ENCODE results near the gene TPD52L1.
"Not testable (repeated sequence)": the region's sequence is repeated elsewhere in the genome, so short reads cannot be mapped to it uniquely, and the experiment has no call there.

The TPD52L1 gene

DNA sequence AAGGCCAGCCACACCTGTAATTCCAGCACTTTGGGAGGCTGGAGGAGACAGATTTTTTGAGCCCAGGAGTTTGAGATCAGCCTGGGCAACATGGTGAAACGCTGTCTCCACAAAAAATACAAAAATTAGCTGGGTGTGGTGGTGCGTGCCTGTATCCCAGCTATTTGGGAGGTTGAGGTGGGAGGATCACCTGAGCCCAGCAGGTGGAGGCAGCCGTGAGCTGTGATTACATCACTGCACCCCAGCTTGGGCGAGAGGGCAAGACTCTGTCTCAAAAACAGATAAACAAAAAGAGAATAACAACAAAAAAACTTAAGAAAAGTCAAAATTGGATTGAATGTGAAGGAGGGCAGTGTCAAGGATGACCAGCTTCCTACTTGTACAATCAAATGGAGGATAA is 2.9 kb downstream of the TPD52L1 start:
- H3K27ac ChIP-seq, result peak overlapping the region; percentile 87
- TF ChIP-seq, protein P1, sequence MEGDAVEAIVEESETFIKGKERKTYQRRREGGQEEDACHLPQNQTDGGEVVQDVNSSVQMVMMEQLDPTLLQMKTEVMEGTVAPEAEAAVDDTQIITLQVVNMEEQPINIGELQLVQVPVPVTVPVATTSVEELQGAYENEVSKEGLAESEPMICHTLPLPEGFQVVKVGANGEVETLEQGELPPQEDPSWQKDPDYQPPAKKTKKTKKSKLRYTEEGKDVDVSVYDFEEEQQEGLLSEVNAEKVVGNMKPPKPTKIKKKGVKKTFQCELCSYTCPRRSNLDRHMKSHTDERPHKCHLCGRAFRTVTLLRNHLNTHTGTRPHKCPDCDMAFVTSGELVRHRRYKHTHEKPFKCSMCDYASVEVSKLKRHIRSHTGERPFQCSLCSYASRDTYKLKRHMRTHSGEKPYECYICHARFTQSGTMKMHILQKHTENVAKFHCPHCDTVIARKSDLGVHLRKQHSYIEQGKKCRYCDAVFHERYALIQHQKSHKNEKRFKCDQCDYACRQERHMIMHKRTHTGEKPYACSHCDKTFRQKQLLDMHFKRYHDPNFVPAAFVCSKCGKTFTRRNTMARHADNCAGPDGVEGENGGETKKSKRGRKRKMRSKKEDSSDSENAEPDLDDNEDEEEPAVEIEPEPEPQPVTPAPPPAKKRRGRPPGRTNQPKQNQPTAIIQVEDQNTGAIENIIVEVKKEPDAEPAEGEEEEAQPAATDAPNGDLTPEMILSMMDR (conservative IDR thresholded peaks at IDR 0.05), result no peak

DNA sequence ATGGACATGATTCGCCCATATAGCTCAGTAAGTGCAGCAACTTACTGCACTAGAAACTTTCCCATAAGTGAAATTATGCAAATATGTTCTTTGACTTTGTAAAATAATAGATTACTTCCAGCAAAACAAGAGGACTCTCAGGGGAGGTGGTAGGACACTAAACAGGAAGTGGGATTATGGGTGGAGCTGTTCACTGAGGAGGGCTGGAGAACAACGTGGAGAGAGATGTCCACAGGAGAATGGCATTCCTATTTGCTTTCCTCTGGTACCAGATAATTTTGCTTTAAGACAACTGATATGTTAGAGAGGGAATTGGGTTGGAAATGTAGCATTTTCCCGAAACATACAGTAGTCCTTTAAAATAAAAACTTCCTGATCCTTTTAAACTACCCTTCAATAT is 3.7 kb downstream of the TPD52L1 start:
- H3K27ac ChIP-seq, result no peak overlapping the region; the same call in 1 of the 2 replicates
- TF ChIP-seq, protein P1 (conservative IDR thresholded peaks at IDR 0.05), result no peak

DNA sequence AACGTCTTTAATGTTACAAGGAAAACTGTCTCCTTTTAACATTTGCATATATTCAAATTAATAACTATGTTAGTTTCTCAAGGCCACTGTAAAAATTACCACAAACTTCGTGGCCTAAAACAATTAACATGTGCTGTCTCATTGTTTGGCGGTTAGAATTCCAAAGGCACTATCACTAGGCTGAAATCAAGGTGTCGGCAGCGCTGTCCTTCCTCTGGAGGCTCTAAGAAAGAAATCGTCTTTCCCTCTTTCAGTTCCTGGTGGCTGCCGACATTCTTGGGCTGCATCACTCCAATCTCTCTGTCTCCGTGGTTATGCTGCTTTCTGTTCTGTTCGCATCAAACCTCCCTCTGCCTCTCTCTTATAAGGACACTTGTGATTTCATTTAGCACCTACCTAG is 4.2 kb downstream of the TPD52L1 start:
- H3K27ac ChIP-seq, result no peak overlapping the region
- TF ChIP-seq, protein P1 (conservative IDR thresholded peaks at IDR 0.05), result no peak

DNA sequence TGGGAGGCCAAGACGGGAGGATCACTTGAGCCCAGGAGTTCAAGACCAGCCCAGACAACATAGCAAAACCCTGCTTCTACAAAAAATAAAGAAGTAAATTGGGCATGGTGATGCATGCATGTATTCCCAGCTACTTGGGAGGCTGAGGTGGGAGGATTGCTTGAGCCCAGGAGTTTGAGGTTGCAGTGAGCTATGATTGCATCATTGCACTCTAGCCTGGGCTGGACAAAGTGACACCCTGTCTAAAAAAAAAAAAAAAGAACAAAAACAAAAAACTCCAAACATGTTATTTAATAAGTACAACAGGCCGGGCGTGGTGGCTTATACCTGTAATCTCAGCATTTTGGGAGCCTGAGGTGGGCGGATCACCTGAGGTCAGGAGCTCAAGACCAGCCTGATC is 9.8 kb downstream of the TPD52L1 start:
- H3K27ac ChIP-seq, result not testable (repeated sequence)

DNA sequence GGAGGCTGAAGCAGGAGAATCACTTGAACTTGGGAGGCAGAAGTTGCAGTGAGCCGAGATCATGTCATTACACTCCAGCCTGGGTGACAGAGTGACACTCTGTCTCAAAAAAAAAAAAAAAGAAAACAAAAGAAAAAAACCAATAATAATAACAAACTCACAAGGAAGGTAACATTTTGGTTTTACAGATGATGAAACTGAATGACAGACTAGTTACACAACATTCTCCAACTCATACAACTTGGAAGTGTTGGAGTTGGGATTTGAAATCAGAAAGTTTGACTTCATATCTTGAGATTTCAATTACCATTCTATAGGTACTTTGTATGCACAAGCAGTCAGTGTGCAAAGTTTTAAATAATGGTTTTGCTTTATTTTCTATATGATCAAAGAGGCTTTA is 10.2 kb downstream of the TPD52L1 start:
- H3K27ac ChIP-seq, result no peak overlapping the region
- TF ChIP-seq, protein P1 (conservative IDR thresholded peaks at IDR 0.05), result no peak

DNA sequence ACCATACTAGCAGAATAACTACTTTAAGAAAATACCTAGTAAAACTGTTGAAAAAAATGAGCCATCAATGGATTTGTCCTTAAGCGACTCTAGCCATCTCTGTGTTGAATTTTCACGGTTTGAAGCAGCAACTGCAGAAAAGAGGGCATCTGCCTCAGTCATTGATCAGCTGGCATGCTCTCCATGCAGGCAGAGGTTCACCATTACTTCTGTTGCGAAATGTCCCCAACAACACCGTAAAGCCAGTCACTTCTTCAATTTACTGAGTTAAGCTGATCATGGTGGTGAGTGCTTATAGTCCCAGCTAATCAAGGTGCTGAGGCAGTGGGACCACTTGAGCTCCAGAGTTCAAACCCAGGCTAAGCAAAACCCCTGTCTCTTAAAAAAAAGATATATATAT is 11.1 kb downstream of the TPD52L1 start:
- H3K27ac ChIP-seq, result no peak overlapping the region
- TF ChIP-seq, protein P1 (conservative IDR thresholded peaks at IDR 0.05), result no peak

DNA sequence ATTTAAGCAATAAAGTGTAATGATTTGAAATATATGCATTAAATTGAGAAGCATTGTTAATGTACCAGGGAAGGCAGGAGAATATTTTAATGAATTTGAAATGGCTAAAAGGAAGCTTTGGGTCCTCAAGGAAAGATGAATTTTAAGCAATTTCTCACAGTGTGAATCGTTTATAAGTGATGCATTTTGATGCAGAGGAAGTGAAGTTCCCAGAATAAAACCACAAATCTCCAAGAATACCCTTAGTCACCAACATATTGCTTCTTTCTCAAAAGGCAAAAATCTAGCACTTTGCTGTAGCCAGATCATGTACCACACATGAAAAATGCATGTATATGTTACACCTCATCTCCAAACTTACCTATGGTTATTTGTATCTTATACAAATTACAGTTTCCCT is 11.7 kb downstream of the TPD52L1 start:
- TF ChIP-seq, protein P1 (conservative IDR thresholded peaks at IDR 0.05), result no peak

DNA sequence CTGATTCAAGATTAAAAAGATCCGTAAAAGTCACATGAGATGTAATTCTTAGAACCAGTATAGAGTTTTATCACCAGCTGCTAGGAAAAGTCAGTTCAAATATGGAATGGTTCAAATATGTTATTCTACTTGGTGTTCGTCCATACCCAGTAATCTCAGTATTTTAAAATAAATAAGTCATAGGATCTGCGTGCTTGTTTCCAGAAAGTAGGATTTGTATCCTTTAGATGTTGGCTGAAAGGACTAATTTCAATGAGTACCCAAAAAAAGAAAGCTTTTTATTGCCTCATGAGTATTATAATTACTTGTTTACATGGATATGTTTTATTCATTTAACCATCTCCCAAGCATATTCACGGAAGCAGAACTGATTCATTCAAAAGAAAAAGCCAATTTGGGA is 12.2 kb downstream of the TPD52L1 start:
- no peak overlapping the region for H3K27ac ChIP-seq
- TF ChIP-seq, protein P1 (conservative IDR thresholded peaks at IDR 0.05), result no peak

More for the DNA sequence above, 11.7 kb downstream of the TPD52L1 start:
- no peak overlapping the region for H3K27ac ChIP-seq
